Fibroblast of the aortic adventitia (primary cell): ENCODE measurements around the gene B4GALT5. TPM values are rescaled to one million over a fixed set of nuclear protein-coding genes. Genes with fewer than 3 reads are reported as not detected.
"Not testable (repeated sequence)": the region's sequence is repeated elsewhere in the genome, so short reads cannot be mapped to it uniquely, and the experiment has no call there.

ENCODE experiments used
- DNase-seq: peaks from one replicate; pipeline ENCODE4 v3.0.0-alpha.2; 2010; ENCODE audit warnings: low read depth
- H3K4me3 ChIP-seq: 2 replicates; pipeline ENCODE4 v1.5.1; 2011; ENCODE audit warnings: low read depth, mild to moderate bottlenecking, control low read depth, low read length, moderate library complexity
- total RNA-seq: library from RNA; depleted of rRNA; stranded (reverse); fragments of >200 nt; gene quantifications from 2 replicates; pipeline ENCODE4 v1.2.3, GENCODE V29; 2012; ENCODE audit warnings: low replicate concordance
- TF ChIP-seq, protein P1 (sequence below): IDR thresholded peaks from 2 replicates; pipeline ENCODE4 v1.5.1; 2011; ENCODE audit warnings: mild to moderate bottlenecking, low read length, control low read depth, inconsistent platforms; ENCODE audit not compliant: insufficient read depth

B4GALT5 gene
- total RNA-seq, 1 donor, result 23.4 TPM

DNA sequence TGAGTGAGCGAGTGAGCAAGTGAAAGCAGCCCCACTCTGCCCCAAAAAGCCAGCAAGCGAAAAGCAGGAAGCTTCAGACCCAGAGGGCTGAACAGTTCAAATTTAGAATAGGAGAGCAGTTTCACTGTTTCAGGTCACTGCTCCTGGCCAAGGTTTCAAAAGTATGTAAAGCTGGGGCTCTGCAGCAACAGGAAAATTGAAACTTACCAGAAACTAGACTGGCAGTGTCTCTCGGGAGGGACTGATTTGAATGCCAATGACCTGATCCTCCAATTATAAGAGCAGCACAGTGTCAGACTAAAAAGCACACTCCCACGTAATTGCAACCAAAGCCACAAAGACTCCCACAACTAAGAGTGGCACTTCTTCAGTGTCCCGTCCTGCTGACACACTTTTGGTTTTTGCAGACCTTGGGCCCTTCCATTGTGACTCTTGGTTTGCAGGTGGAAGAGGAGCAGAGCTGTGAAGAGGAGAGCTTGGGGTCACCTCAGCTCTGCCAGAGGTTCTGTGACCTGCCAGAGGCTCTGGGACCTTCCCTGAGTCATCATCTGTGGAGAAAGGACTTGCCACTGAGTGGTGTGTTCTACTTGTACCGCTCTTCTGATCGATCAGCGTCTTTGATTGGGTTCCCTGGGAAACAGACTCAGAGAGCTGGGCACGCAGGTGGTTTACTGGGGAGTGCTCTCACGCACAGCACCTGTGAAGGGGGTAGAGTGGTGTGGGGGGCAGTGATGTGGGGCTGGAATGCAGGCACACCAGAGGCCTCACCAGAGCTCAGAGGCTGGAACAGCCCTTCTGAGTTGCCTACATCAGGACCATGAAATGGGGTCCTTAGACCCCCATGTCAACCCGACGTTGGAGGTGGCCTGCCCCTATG, 93.1 kb downstream of the B4GALT5 start:
- no peak for DNase-seq
- TF ChIP-seq, protein P1, sequence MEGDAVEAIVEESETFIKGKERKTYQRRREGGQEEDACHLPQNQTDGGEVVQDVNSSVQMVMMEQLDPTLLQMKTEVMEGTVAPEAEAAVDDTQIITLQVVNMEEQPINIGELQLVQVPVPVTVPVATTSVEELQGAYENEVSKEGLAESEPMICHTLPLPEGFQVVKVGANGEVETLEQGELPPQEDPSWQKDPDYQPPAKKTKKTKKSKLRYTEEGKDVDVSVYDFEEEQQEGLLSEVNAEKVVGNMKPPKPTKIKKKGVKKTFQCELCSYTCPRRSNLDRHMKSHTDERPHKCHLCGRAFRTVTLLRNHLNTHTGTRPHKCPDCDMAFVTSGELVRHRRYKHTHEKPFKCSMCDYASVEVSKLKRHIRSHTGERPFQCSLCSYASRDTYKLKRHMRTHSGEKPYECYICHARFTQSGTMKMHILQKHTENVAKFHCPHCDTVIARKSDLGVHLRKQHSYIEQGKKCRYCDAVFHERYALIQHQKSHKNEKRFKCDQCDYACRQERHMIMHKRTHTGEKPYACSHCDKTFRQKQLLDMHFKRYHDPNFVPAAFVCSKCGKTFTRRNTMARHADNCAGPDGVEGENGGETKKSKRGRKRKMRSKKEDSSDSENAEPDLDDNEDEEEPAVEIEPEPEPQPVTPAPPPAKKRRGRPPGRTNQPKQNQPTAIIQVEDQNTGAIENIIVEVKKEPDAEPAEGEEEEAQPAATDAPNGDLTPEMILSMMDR, result no peak
- H3K4me3 ChIP-seq, result no peak overlapping the region

DNA sequence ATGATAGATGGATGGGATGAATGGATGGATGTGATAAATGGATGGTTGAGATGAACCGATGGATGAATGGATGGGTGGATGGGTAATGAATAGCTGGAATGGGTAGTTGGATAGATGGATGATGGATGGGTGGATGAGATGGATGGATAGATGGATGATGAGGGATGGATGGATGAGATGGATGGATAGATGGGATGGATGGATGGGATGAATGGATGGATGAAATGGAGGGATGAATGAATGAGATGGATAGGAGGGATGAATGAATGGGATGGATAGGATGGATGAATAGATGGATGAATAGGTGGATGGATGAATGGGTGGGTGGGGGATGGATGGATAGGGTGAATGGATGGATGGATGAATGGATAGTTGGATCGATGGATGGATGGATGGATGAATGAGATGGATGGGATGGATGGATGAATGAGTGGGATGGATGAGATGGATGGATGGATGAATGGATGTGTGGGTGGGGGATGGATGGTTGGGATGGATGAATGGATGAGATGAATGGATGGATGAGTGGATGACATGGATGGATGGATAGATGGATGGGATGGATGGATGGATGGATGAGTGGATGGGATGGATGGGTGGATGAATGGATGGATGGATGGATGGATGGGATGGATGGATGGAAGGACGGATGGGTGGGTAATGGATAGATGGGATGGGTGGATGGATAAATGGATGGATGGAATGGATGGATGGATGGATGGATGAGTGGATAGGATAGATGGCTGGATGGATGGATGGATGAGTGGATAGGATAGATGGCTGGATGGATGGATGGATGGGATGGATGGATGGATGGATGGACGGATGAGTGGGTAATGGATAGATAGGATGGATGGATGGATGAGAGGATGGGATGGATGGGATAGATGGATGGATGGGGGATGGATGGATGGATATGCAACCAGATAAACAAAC, 94.3 kb downstream of the B4GALT5 start:
- TF ChIP-seq, protein P1, result no peak
- no peak overlapping the region for H3K4me3 ChIP-seq
- no peak for DNase-seq

DNA sequence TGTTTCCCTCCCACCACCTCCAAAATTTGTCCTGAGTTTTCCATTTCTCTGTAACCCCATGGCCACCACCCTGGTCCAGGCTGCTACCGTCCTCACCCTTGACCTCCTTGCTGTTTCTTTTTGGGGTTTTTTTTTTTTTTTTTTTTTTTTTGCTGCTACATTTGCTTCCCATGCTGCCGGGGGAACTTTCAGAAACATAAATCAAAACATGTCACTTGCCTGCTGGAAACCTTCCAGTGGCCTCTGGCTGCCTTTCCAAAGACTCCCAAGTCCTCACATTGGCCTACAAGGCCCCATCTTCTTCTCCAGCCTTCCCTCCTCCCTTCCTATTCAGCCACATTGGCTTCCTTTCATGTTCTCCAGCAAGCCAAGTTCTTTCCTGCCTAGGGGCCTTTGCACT, 95.4 kb downstream of the B4GALT5 start:
- TF ChIP-seq, protein P1, result no peak
- peak; percentile 33 for DNase-seq
- H3K4me3 ChIP-seq, result no peak overlapping the region

- DNase-seq, H3K4me3 ChIP-seq: not testable (repeated sequence)
Measured at GRCh38 chr20:49617394-49617793, 96.3 kb downstream of the B4GALT5 start.

- TF ChIP-seq, protein P1, result no peak
- H3K4me3 ChIP-seq, result no peak overlapping the region
- DNase-seq, result no peak
Measured at GRCh38 chr20:49616154-49617007, 97.3 kb downstream of the B4GALT5 start.

GRCh38 chr20:49615401-49616153, 98.1 kb downstream of the B4GALT5 start:
- DNase-seq, result no peak
- TF ChIP-seq, protein P1, result no peak
- H3K4me3 ChIP-seq, result no peak overlapping the region

DNA sequence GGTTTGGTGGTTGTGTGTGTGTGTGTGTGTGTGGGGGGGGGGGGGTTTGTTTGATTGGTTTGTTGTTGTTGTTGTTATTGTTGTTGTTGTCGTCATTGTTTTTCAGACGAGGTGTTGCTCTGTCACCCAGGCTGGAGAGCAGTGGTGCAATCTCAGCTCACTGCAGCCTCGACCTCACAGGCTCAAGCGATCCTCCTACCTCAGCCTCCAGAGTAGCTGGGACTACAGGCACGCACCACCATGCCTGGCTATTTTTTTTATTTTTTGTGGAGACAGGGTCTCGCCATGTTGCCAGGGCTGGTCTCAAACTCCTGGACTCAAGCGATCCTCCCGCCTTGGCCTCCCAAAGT, 98.7 kb downstream of the B4GALT5 start:
- DNase-seq, H3K4me3 ChIP-seq: not testable (repeated sequence)
